HEK293 (cell line): ENCODE data around the gene RBM20.

Source experiments
- GLIS2 ChIP-seq: fragments of 450-650 bp; formaldehyde crosslinking; IDR thresholded peaks from 2 replicates; pipeline ENCODE4 v1.5.1; 2016; ENCODE audit warnings: missing biosample characterization, missing genetic modification characterization
- KLF1 ChIP-seq: fragments of 450-650 bp; formaldehyde crosslinking; IDR thresholded peaks from 2 replicates; pipeline ENCODE4 v1.5.1; 2016; ENCODE audit warnings: missing biosample characterization, missing genetic modification characterization
- KLF7 ChIP-seq: fragments of 450-650 bp; formaldehyde crosslinking; IDR thresholded peaks from 2 replicates; pipeline ENCODE4 v1.5.1; 2016; ENCODE audit warnings: missing biosample characterization, missing genetic modification characterization, borderline replicate concordance
- PATZ1 ChIP-seq: fragments of 450-650 bp; formaldehyde crosslinking; IDR thresholded peaks from 2 replicates; pipeline ENCODE4 v1.5.1; 2016; ENCODE audit warnings: missing biosample characterization, missing genetic modification characterization
- PRDM1 ChIP-seq: fragments of 450-650 bp; formaldehyde crosslinking; IDR thresholded peaks from 2 replicates; pipeline ENCODE4; 2016; ENCODE audit warnings: missing biosample characterization, missing genetic modification characterization
- RBAK ChIP-seq: fragments of 450-650 bp; formaldehyde crosslinking; IDR thresholded peaks from 2 replicates; pipeline ENCODE4 v1.5.1; 2016; ENCODE audit warnings: missing biosample characterization, missing genetic modification characterization
- SALL2 ChIP-seq: fragments of 450-650 bp; formaldehyde crosslinking; IDR thresholded peaks from 2 replicates; pipeline ENCODE4 v1.5.0; 2017; ENCODE audit warnings: missing biosample characterization, mild to moderate bottlenecking, missing genetic modification characterization, borderline replicate concordance
- SCRT1 ChIP-seq: fragments of 450-650 bp; formaldehyde crosslinking; IDR thresholded peaks from 2 replicates; pipeline ENCODE4 v1.5.1; 2016; ENCODE audit warnings: missing biosample characterization, missing genetic modification characterization, borderline replicate concordance
- SP3 ChIP-seq: fragments of 450-650 bp; formaldehyde crosslinking; IDR thresholded peaks from 2 replicates; pipeline ENCODE4 v1.5.1; 2016; ENCODE audit warnings: missing biosample characterization, missing genetic modification characterization
- WT1 ChIP-seq: fragments of 450-650 bp; formaldehyde crosslinking; IDR thresholded peaks from 2 replicates; pipeline ENCODE4 v1.5.1; 2016; ENCODE audit warnings: missing biosample characterization, missing genetic modification characterization
- YY1 ChIP-seq: fragments of 450-650 bp; formaldehyde crosslinking; IDR thresholded peaks from 2 replicates; pipeline ENCODE4 v1.5.1; 2018; ENCODE audit warnings: missing biosample characterization, missing genetic modification characterization
- YY2 ChIP-seq: fragments of 450-650 bp; formaldehyde crosslinking; IDR thresholded peaks from 2 replicates; pipeline ENCODE4 v1.5.1; 2016; ENCODE audit warnings: missing biosample characterization, missing genetic modification characterization
- ZFHX2 ChIP-seq: fragments of 450-650 bp; formaldehyde crosslinking; conservative IDR thresholded peaks from 2 replicates; pipeline ENCODE4 v1.5.1; 2016; ENCODE audit warnings: missing biosample characterization, missing genetic modification characterization
- ZFP37 ChIP-seq: fragments of 450-650 bp; formaldehyde crosslinking; IDR thresholded peaks from 2 replicates; pipeline ENCODE4 v1.5.1; 2016; ENCODE audit warnings: missing biosample characterization, missing genetic modification characterization
- ZNF140 ChIP-seq: fragments of 450-650 bp; formaldehyde crosslinking; IDR thresholded peaks from 2 replicates; pipeline ENCODE4 v1.5.1; 2016; ENCODE audit warnings: missing biosample characterization, missing genetic modification characterization
- ZNF16 ChIP-seq: fragments of 450-650 bp; formaldehyde crosslinking; IDR thresholded peaks from 2 replicates; pipeline ENCODE4 v1.5.1; 2016; ENCODE audit warnings: low read depth, missing biosample characterization, missing genetic modification characterization
- ZNF175 ChIP-seq: fragments of 450-650 bp; formaldehyde crosslinking; IDR thresholded peaks from 2 replicates; pipeline ENCODE4 v1.5.1; 2016; ENCODE audit warnings: missing biosample characterization, missing genetic modification characterization
- ZNF19 ChIP-seq: fragments of 450-650 bp; formaldehyde crosslinking; IDR thresholded peaks from 2 replicates; pipeline ENCODE4; 2016; ENCODE audit warnings: missing biosample characterization, missing genetic modification characterization, low read depth
- ZNF2 ChIP-seq: fragments of 450-650 bp; formaldehyde crosslinking; IDR thresholded peaks from 2 replicates; pipeline ENCODE4 v1.5.1; 2016; ENCODE audit warnings: missing biosample characterization, missing genetic modification characterization
- ZNF214 ChIP-seq: fragments of 450-650 bp; formaldehyde crosslinking; IDR thresholded peaks from 2 replicates; pipeline ENCODE4 v1.5.1; 2017; ENCODE audit warnings: missing biosample characterization, mild to moderate bottlenecking, missing genetic modification characterization, borderline replicate concordance
- ZNF302 ChIP-seq: fragments of 450-650 bp; formaldehyde crosslinking; IDR thresholded peaks from 2 replicates; pipeline ENCODE4 v1.5.1; 2016; ENCODE audit warnings: missing biosample characterization, missing genetic modification characterization, low read depth
- ZNF311 ChIP-seq: fragments of 450-650 bp; formaldehyde crosslinking; IDR thresholded peaks from 2 replicates; pipeline ENCODE4 v1.5.1; 2017; ENCODE audit warnings: missing biosample characterization, missing genetic modification characterization, borderline replicate concordance
- ZNF341 ChIP-seq: fragments of 450-650 bp; formaldehyde crosslinking; IDR thresholded peaks from 2 replicates; pipeline ENCODE4; 2016; ENCODE audit warnings: low read depth, missing biosample characterization, missing genetic modification characterization
- ZNF350 ChIP-seq: fragments of 450-650 bp; formaldehyde crosslinking; IDR thresholded peaks from 2 replicates; pipeline ENCODE4 v1.5.0; 2017; ENCODE audit warnings: missing biosample characterization, mild to moderate bottlenecking, missing genetic modification characterization
- ZNF394 ChIP-seq: fragments of 450-650 bp; formaldehyde crosslinking; IDR thresholded peaks from 2 replicates; pipeline ENCODE4 v1.5.1; 2016; ENCODE audit warnings: missing biosample characterization, missing genetic modification characterization, mild to moderate bottlenecking, moderate library complexity, borderline replicate concordance
- ZNF398 ChIP-seq: fragments of 450-650 bp; formaldehyde crosslinking; IDR thresholded peaks from 2 replicates; pipeline ENCODE4 v1.5.1; 2017; ENCODE audit warnings: missing biosample characterization, missing genetic modification characterization
- ZNF404 ChIP-seq: fragments of 450-650 bp; formaldehyde crosslinking; IDR thresholded peaks from 2 replicates; pipeline ENCODE4 v1.5.1; 2017; ENCODE audit warnings: missing biosample characterization, missing genetic modification characterization
- ZNF426 ChIP-seq: fragments of 450-650 bp; formaldehyde crosslinking; IDR thresholded peaks from 2 replicates; pipeline ENCODE4 v1.5.1; 2017; ENCODE audit warnings: missing biosample characterization, missing genetic modification characterization, mild to moderate bottlenecking, inconsistent platforms, moderate library complexity
- ZNF544 ChIP-seq: fragments of 450-650 bp; formaldehyde crosslinking; IDR thresholded peaks from 2 replicates; pipeline ENCODE4 v1.5.0; 2017; ENCODE audit warnings: missing biosample characterization, missing genetic modification characterization
- ZNF548 ChIP-seq: fragments of 450-650 bp; formaldehyde crosslinking; IDR thresholded peaks from 2 replicates; pipeline ENCODE4 v1.5.1; 2016; ENCODE audit warnings: missing biosample characterization, missing genetic modification characterization
- ZNF549 ChIP-seq: fragments of 450-650 bp; IDR thresholded peaks from 2 replicates; pipeline ENCODE4 v1.5.1; 2018; ENCODE audit warnings: missing biosample characterization, missing genetic modification characterization, mild to moderate bottlenecking, inconsistent platforms, moderate library complexity
- ZNF658 ChIP-seq: fragments of 450-650 bp; formaldehyde crosslinking; IDR thresholded peaks from 2 replicates; pipeline ENCODE4; 2016; ENCODE audit warnings: missing biosample characterization, missing genetic modification characterization
- ZNF707 ChIP-seq: fragments of 450-650 bp; formaldehyde crosslinking; IDR thresholded peaks from 2 replicates; pipeline ENCODE4 v1.5.1; 2016; ENCODE audit warnings: missing biosample characterization, missing genetic modification characterization
- ZNF747 ChIP-seq: fragments of 450-650 bp; formaldehyde crosslinking; IDR thresholded peaks from 2 replicates; pipeline ENCODE4 v1.5.1; 2016; ENCODE audit warnings: missing biosample characterization, missing genetic modification characterization
- ZNF777 ChIP-seq: fragments of 450-650 bp; formaldehyde crosslinking; IDR thresholded peaks from 2 replicates; pipeline ENCODE4 v1.5.1; 2017; ENCODE audit warnings: missing biosample characterization, missing genetic modification characterization, borderline replicate concordance
- ZSCAN30 ChIP-seq: fragments of 450-650 bp; IDR thresholded peaks from 2 replicates; pipeline ENCODE4 v1.5.1; 2018; ENCODE audit warnings: missing biosample characterization, mild to moderate bottlenecking, missing genetic modification characterization, moderate library complexity
- ZSCAN4 ChIP-seq: fragments of 450-650 bp; formaldehyde crosslinking; IDR thresholded peaks from 2 replicates; pipeline ENCODE4 v1.5.1; 2017; ENCODE audit warnings: missing biosample characterization, missing genetic modification characterization
- ZXDB ChIP-seq: fragments of 450-650 bp; formaldehyde crosslinking; IDR thresholded peaks from 2 replicates; pipeline ENCODE4 v1.5.1; 2016; ENCODE audit warnings: missing biosample characterization, missing genetic modification characterization

The RBM20 gene

GRCh38 chr10:110646417-110647135, 2.4 kb downstream of the RBM20 start (continued):
- TF ChIP-seq SCRT1 (tag by site-specific recombination), result peak; percentile 97
- no peak for TF ChIP-seq ZNF16
- TF ChIP-seq ZNF398 (tag by site-specific recombination), result no peak
- no peak for TF ChIP-seq ZNF544 (tag by site-specific recombination)
- TF ChIP-seq ZNF19 (tag by site-specific recombination), result no peak
- no peak for TF ChIP-seq SALL2 (tag by site-specific recombination)
- no peak for TF ChIP-seq ZNF404
- no peak for TF ChIP-seq ZSCAN4
- TF ChIP-seq ZFHX2 (tag by site-specific recombination), result no peak
- no peak for TF ChIP-seq KLF7 (tag by site-specific recombination)
- no peak for TF ChIP-seq GLIS2 (tag by site-specific recombination)
- TF ChIP-seq PATZ1, result no peak
- TF ChIP-seq ZNF658, result no peak
- no peak for TF ChIP-seq ZNF311 (tag by site-specific recombination)
- TF ChIP-seq ZNF394 (tag by site-specific recombination), result no peak
- TF ChIP-seq ZNF549, result no peak
- TF ChIP-seq ZSCAN30, result peak; percentile 55; the same call in 1 of the 2 replicates
- TF ChIP-seq ZNF747 (tag by site-specific recombination), result no peak
- peak; percentile 36; the same call in 1 of the 2 replicates for TF ChIP-seq YY2 (tag by site-specific recombination)
- TF ChIP-seq ZNF2 (tag by site-specific recombination), result no peak; the same call in 1 of the 2 replicates
- peak; percentile 51; the same call in 1 of the 2 replicates for TF ChIP-seq YY1
- TF ChIP-seq ZNF175 (tag by site-specific recombination), result no peak
- no peak for TF ChIP-seq ZNF302 (tag by site-specific recombination)
- no peak for TF ChIP-seq ZNF707
- TF ChIP-seq ZNF140 (tag by site-specific recombination), result no peak
- no peak; the same call in 1 of the 2 replicates for TF ChIP-seq ZNF341 (tag by site-specific recombination)
- no peak for TF ChIP-seq ZFP37 (tag by site-specific recombination)
- TF ChIP-seq ZXDB, result peak; percentile 56
- no peak; the same call in 1 of the 2 replicates for TF ChIP-seq WT1 (tag by site-specific recombination)
- no peak for TF ChIP-seq RBAK
- no peak; the same call in 1 of the 2 replicates for TF ChIP-seq SP3 (tag by site-specific recombination)
- TF ChIP-seq KLF1, result no peak
- TF ChIP-seq PRDM1 (tag by site-specific recombination), result no peak
- no peak for TF ChIP-seq ZNF350 (tag by site-specific recombination)
- TF ChIP-seq ZNF548 (tag by site-specific recombination), result no peak
- TF ChIP-seq ZNF777 (tag by site-specific recombination), result no peak
- TF ChIP-seq ZNF426 (tag by site-specific recombination), result no peak
- TF ChIP-seq ZNF214 (tag by site-specific recombination), result no peak
